Measurements from ENCODE around the gene SH3BP5. TPM values are rescaled to one million over a fixed set of nuclear protein-coding genes. Genes with fewer than 3 reads are reported as not detected.

SH3BP5 gene
- polyA plus RNA-seq, 12 donors: 22.2 to 66.6 (median 31.8) TPM; not detected in 1

DNA sequence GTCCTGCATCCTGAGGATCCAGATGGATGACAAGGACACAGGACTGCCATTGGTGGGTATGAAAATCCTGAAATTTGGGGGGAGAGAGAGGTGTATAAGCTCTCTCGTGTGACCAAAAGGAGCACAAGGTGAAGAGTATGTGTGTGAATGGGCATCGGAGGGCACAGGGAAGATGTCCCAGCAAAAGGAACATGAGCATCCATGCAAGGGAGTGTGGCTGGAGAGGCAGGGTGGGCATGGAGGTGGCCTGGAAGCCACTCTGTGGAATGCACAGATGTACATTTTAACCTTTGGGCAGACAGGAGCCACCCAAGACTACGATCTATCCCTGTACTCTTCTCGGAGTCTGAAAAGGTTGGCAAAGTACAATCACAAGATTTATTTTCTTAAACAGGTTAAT is 71.9 kb downstream of the SH3BP5 start:
- no peak for DNase-seq

DNA sequence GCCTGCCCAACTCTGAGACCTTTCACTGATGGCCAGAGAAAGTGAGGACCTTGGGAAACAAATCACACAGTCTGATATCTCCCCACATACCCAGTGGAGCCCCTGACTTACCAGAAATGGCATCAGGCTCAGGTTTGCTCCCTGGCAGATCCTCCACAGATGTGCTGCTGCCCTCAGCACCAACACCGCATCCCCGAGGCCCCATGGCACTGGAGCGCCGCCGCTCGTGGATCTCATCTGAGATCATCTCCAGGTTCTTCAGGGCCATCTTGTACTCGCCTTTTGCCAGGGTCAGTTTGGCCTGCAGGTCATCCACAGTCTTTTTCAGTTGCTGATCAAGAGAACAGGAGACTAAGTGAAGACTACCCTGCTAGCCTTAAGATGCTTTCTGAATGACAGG is 73.7 kb downstream of the SH3BP5 start:
- DNase-seq: no peak

DNA sequence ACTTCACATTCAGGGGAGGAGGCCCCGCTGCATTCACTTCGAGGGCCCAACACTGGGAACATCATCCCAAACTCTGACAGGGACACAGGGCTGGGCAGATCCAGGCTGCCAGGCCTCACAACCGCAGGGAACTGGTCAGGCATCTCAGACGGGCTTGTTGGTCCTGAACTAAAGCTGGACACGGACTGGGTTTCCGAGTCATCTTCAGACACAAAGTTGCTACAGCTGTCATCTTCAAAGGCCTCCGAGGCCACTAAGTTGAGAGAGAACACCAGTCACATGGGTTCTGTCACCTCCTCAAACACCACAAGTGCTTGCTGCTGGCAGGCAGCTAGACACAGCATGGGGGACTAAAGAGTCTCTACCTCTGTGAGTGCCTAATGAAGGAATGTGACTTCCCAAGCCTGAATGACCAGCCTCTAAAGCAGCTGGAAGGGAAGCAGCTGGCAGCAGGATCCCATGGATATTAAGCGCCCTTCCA is 75.5 kb downstream of the SH3BP5 start:
- DNase-seq: no peak

DNA sequence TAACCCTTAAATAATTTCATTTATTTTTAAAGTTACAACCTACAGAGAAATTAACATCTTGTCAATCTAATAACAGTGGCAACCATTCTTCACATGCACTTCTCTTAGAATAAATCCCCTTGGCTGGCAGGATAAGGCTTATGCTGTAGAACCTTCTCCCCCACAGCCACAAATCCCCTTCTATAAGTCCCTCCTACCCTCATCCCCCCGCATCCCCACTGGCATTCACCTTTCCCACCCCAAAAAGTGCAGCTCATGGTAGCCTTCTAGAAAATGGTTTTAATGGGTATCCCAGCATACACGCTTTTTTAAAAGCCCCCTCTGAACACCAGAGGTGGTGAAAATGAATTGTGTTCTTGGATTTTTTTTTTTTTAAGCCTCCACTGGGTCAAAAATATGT is 77.2 kb downstream of the SH3BP5 start:
- DNase-seq: no peak

DNA sequence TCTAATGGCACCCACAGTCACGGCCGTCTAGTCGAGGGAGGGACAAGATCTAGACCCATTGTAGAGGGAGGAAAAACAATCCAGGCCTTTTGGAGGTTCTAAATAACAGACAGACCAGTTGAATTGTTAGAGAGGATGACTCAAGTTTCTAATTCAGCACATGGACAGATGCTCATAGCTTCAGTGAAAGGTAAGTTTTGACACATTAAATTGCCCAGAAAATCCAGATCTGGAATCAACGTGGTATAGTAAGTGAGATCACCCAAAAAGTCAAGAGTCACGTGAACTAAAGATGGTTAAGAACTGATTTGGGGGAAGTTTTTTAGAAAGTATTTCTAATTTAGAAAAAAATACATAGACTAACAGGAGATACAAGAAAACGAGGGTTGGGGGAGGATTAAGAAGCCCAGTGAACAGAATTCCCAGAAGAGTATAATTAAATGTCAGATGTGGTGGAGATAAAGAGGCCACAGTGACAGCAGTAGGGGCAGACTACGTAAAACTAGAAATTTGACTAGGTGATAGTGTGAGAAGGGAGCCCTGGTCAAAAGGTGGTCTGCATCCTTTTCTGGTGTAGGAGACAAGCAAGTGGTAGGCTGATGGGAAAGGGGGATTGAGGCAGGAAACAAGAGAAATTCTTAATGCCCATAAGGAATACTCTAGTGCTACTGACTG is 79.2 kb downstream of the SH3BP5 start:
- no peak for DNase-seq

DNA sequence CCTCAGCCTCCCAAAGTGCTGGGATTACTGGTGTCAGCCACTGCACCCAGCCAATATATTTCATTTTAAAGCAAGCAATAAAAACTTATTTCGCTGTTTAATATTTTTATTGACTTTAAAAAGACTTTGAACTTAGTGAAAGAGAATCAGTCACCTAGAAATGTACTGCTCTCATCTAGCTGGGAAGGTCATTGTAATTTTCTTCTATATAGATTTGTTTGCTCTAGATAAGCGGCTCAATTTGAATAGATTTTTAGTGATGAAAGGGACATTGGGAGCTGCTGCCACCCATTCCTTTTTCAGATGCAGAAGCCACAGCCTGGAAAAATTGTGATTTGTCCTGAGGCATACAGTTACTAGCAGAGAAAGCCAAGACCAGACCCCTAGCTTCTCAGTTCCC is 86.2 kb downstream of the SH3BP5 start:
- no peak for DNase-seq

DNA sequence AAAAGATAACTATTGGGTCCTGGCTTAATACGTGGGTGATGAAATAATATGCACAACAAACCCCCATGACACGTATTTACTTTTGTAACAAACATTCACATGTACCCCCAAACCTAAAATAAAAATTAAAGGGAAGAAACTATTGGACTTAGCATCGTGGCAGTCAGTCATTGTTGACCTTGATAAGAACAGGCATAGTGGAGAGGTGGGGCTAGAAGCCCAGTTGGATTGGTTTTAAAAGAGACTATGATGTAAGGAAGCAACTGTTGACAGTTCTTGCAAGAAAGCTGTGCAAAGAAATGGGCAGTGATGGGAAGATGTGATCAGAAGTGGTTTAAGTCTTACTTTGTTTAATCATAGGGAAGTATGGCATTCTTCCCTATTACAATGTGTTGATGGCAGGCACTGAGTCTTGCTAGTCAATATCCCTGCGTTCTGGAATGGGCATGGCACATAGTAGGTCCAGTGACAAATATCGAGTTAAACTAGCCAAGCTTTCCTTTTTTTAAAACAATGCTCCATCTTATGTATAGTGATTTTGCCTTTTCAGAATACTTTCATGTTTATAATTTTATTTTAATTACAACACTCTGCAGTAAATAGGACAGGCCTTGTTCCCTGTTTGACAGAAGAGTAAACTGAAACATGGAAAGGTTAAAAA is 88.4 kb downstream of the SH3BP5 start:
- no peak for DNase-seq

DNA sequence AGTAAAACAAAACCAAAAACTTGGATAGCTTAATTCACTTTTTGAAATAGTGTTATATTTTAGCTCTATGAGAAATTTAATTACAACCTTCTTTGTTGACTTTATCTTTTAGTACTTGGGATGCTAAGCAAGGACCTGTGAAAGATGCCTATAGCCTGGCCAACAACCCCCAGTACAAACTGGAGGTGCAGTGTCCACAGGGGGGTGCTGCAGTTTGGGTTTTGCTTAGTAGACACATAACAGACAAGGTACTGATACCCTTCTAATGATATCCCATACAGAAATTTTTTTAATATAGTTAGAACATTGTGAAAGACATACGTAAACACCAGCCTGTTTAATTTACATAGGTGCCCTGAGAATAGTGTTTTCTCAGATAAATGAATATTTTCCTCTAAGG is 91.0 kb downstream of the SH3BP5 start:
- DNase-seq: no peak

DNA sequence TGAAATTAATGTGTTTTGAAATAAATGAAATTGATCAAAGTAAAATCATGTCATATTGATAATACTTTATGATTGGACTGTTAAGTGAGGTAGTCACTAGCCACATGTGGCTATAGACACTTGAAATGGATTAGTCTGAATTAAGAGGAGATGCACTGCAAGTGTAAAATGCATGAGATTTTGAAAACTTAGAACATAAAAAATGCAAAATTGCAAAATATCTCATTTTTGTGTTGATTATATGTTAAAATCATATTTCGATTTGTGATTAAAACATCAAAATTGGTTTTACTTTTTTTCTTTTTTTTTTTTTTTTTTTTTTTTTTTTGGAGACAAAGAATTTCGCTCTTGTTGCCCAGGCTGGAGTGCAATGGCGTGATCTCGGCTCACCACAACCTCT is 103.1 kb downstream of the SH3BP5 start:
- DNase-seq: no peak

DNA sequence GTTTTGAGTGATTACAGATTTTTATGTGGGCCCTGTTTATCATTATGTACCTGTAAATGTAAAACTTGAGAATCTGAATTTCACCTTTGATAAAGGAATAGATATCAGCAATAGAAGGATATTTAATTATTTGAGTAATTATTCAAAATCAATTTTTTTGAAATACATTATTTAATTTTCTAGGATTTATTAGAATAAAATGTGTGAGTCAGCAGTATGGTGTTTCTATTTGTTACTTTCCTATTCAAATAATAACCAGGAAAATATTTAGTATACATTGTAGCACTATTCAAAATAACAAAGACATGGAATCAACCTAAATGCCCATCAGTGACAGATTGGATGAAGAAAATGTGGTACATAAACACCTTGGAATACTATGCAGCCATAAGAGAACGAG is 104.2 kb downstream of the SH3BP5 start:
- no peak for DNase-seq

DNA sequence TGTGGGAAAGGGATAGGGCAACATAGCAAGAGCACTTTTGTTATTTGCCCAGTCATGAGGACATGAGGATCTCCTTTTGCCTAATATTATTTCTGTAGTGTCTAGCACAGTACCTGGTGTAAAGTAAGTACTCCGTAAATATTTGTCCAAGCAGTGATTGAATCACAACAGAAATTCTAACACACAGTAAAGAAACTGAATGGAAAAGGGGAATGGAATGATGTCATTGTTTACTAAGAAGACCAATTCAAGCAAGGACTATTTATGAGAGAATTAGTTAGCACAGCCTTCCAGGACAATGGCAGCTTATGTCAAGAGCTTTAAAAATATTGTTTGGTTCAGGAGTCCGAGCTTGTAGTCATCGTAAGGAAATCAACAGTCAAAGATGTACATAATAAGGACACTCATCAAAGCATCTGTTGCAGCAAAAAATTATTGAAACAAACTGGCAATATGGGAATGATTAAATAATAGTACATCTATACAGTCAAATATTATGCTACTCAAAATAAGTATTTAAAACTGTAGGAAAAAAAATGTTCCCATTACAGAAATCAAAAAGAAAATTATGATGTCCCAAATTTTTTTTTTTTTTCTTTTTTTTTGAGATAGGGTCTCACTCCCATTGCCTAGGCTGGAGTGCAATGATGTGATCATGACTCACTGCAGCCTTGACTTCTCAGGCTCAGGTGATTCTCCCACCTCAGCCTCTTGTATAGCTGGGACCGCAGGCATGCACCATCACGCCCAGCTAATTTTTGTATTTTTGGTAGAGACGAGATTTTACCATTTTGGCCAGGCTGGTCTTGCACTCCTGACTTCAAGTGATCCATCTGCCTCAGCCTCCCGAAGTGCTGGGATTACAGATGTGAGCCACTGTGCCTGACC is 108.5 kb downstream of the SH3BP5 start:
- DNase-seq: no peak

DNA sequence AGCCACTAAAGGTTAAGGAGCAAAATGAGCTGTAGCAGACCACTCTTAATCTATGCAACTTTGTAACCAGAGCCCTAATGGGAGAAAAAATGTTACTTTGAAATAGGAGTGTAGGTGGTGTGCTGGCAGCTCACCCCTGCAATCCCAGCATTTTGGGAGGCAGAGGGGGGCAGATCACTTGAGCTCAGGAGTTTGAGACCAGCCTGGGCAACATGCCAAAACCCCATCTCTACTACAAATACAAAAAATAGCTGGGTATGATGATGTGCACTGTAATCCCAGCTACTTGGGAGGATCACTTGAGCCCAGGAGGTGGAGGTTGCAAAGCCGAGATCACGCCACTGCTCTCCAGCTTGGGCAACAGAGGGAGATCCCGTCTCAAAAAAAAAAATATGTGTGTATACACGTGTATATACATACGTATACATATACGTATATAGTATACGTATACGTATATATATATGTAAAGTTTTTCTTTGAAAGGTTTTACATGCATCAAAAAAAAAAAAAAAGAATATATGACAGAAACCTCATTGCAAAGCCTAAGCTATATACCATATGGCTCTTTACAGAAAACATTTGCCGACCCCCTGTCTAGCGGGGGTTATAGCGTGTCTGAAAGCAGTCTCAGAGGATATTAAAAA is 110.7 kb downstream of the SH3BP5 start:
- DNase-seq: no peak

DNA sequence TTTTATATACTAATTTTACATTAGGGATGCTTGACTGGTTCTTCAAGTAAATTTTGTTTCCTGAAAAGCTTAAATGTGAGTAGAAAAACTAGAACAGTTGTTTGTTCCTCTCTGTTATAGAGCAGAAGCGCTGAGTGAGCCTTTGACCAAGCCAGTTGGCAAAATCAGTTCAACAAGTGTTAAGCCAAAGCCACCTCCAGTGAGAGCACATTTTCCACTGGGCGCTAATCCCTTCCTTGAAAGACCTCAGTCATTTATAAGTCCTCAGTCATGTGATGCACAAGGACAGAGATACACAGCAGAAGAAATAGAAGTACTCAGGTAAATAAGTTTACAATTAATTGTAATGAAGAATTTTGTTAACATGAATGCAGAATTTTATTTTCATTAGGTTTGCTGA is 111.7 kb downstream of the SH3BP5 start:
- DNase-seq: no peak

DNA sequence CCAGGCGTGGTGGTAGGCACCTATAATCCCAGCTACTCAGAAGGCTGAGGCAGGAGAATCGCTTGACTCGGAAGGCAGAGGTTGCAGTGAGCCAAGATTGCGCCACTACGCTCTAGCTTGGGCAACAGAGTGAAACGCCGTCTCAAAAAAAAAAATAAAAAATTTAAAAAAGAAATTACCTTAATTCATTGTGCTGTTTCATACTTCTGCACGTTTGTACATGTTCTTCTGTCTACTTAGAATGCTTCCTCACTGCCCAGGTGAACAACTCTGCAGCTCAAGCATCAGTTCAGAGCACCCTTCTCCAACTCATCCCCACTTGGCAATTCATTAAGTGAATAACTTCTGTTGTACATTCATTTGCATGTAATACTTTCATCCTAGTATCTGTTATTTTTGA is 112.3 kb downstream of the SH3BP5 start:
- no peak for DNase-seq

DNA sequence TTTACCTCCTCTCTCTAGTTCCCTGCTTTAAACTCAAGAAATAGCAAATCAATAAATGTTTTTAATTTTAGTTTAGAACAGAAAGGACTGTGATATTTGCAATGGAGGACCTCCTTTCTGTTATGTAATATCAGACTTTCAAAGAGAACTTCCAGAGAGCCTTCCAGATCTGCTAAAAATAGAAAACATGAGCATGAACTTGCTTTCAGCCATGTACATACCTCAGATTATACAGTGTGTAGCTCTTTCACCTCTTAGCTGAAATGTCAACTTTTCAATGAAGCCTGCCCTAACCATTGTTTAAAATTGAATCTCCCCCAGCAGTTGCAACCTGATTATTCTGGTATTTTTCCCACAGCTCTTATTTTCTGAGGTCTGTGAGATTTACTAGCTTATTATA is 113.7 kb downstream of the SH3BP5 start:
- no peak for DNase-seq

DNA sequence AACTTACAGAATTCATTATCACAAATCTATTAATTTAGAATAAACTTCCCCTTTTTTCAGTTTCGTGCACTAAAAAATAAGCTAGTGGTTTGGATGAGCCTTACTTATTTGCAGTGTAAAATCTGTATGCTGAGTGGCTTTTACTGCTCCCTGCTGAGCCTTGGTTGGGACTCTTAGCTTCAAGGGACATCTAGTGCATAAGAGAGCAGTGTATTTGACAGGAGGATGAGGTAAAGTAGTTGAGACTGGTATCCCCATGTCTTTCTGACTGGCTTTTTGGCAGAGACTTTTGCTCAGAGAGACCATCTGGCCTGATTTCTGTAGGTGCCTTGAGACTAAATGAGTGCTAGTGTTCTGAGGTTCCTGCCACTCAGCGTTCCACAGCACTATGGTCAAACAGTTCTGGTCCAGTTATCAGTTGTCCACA is 114.5 kb downstream of the SH3BP5 start:
- DNase-seq: no peak

DNA sequence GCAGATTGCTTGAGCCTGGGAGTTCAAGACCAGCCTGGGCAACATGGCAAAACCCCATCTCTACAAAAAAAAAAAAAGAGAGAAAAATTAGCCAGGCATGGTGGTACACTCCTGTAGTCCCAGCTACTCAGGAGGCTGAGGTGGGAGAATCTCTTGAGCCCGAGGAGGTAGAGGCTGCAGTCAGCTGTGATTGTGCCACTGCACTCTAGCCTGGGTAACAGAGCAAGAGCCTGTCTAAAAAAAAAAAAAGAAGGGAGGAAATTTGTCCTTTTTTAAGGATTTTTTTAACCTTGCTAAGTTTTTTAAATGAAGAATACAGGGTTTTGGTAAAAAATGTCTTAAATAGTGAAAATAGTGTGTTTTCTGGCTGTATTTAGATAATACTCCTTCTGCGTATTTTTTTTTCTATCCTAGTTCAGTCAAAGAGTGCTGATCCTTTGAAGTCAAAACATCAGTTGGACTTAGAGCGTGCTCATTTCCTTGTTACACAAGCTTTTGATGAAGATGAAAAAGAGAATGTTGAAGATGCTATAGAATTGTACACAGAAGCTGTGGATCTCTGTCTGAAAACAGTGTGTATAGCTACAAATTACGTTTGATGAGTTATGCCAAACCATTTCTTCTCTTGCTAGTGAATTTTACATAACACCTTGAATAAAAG is 115.2 kb downstream of the SH3BP5 start:
- DNase-seq: no peak

DNA sequence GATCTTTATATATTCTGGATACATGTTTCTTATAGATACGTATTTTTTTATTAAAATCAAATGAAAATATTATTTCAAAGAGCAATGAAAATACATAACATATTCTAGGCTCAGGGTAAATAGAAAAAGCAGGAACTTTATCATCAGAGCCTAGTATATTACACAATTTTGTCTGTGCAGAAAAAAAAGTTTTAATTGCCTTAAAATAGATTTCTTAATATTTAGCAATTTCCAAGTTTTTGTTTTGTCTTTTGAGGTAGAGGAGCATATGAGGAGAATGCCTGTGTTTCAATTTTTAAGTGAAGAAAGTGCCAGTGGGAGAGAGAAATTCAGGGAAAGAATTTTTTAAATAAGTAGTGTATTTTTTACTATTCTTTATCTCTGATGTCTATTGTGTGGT is 115.9 kb downstream of the SH3BP5 start:
- DNase-seq: no peak

DNA sequence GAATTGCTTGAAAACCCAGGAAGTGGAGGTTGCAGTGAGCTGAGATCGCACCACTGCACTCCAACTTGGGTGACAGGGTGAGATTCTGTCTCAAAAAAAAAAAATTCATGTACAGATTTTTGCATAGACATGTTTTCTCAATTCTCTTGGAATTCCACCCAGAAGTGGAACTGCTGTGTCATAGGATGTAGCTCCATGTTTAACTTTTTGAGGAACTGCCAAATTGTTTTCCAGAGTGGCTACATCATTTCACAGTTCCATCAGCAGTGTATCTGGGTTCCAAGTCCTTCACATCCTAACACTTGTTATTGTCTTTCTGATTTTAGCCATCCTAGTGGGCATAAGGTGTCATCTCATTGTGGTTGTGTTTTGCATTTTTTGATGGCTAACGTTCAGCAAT is 116.4 kb downstream of the SH3BP5 start:
- DNase-seq: no peak

DNA sequence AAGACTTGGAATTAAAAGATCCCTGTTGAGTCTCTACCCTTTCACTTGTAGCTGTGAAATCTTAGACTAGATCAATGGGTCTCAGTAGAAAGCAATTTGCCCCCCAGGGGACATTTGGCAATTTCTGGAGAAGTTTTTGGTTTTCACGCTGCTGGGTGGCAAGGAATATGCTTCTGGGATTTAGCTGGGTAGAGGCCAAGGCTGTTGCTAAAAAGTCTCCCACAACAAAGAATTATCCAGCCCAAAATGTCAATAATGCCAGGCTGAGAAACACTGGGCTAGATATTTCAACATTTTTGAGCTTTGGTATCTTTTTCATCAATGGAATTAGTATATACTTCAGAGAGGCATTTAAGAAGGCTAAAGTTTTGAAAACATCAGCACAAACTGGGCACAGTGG is 117.6 kb downstream of the SH3BP5 start:
- no peak for DNase-seq

DNA sequence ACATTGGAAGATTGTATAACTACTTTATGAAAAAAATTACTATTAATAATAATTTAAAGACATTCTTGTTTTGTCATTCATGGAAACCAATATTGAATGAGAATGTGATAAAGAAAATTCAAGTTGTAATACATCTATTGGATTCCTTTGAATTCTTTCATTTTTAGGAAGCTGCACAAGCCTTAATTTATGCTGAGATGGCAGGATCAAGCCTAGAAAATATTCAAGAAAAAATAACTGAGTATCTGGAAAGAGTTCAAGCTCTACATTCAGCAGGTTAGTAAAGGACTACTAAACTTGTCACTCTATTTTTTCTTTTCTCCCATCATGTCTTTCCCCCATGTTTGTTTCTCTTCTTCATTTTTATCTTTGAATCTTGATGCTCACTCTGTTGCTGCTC is 120.4 kb downstream of the SH3BP5 start:
- no peak for DNase-seq
